ENCODE data around the gene GNG14.

GNG14 gene

GRCh38 chr19:12649941-12650340, 37.9 kb upstream of the GNG14 start:
- H3K27ac ChIP-seq (ENCODE audit: low read length), result no peak overlapping the region
- no peaks in the 10 kb centered on the region for H3K9me3 ChIP-seq (ENCODE audit: insufficient read depth, low read length, severe bottlenecking)
- no peaks in the 10 kb centered on the region for H3K79me2 ChIP-seq (ENCODE audit: insufficient read depth, low read length)
- no peaks in the 10 kb centered on the region for H3K27me3 ChIP-seq (ENCODE audit: insufficient read depth, low read length, poor library complexity)
- no peak overlapping the region for H3K4me2 ChIP-seq (ENCODE audit: insufficient read depth, low read length)
- H2AFZ ChIP-seq (ENCODE audit: low read depth, low read length), result no peak overlapping the region
- H3K4me3 ChIP-seq (ENCODE audit: low read depth in 1 of 2, low read length in 2 of 2), result no peak overlapping the region
- TF ChIP-seq EZH2 (IDR thresholded peaks at IDR 0.05; ENCODE audit: borderline replicate concordance, low read depth, low read length, severe bottlenecking) (no peak), CTCF (IDR thresholded peaks at IDR 0.05; ENCODE audit: borderline replicate concordance, extremely low read depth, low read length, poor library complexity, severe bottlenecking) (no peak)
- H3K36me3 ChIP-seq (ENCODE audit: insufficient read depth, low read length), result peaks cover 4% of the 10 kb centered on the region; the same call in 1 of the 2 replicates
- H3K9ac ChIP-seq (ENCODE audit: low read depth, low read length), result no peak overlapping the region
- no peaks in the 10 kb centered on the region for H3K4me1 ChIP-seq (ENCODE audit: insufficient read depth, low read length)
- no peak for DNase-seq
- H4K20me1 ChIP-seq (ENCODE audit: insufficient read depth, low read length), result no peaks in the 10 kb centered on the region
- ATAC-seq (ENCODE audit: insufficient read depth, low read depth), result no peak

- Histone ChIP-seq H3K27me3 (ENCODE audit: insufficient read depth, low read length, poor library complexity) (no peaks in the 10 kb centered on the region), H2AFZ (ENCODE audit: low read depth, low read length) (no peak overlapping the region), H3K4me2 (ENCODE audit: insufficient read depth, low read length) (no peak overlapping the region), H3K36me3 (ENCODE audit: insufficient read depth, low read length) (peaks cover 25% of the 10 kb centered on the region), H3K79me2 (ENCODE audit: insufficient read depth, low read length) (no peaks in the 10 kb centered on the region), H3K9ac (ENCODE audit: low read depth, low read length) (no peak overlapping the region), H3K4me1 (ENCODE audit: insufficient read depth, low read length) (no peaks in the 10 kb centered on the region), H3K4me3 (ENCODE audit: low read depth in 1 of 2, low read length in 2 of 2) (no peak overlapping the region), H4K20me1 (ENCODE audit: insufficient read depth, low read length) (no peaks in the 10 kb centered on the region; the same call in 1 of the 2 replicates), H3K9me3 (ENCODE audit: insufficient read depth, low read length, severe bottlenecking) (no peaks in the 10 kb centered on the region), H3K27ac (ENCODE audit: low read length) (no peak overlapping the region)
- no peak for TF ChIP-seq EZH2 (IDR thresholded peaks at IDR 0.05; ENCODE audit: borderline replicate concordance, low read depth, low read length, severe bottlenecking)
- TF ChIP-seq CTCF (IDR thresholded peaks at IDR 0.05; ENCODE audit: borderline replicate concordance, extremely low read depth, low read length, poor library complexity, severe bottlenecking), result no peak
- DNase-seq, result no peak
- no peak for ATAC-seq (ENCODE audit: insufficient read depth, low read depth)
Measured at GRCh38 chr19:12652219-12652618, 35.6 kb upstream of the GNG14 start.

GRCh38 chr19:12655546-12655945, 32.3 kb upstream of the GNG14 start:
- Histone ChIP-seq H2AFZ (ENCODE audit: low read depth, low read length) (no peak overlapping the region), H3K36me3 (ENCODE audit: insufficient read depth, low read length) (peaks cover 37% of the 10 kb centered on the region), H3K9me3 (ENCODE audit: insufficient read depth, low read length, severe bottlenecking) (no peaks in the 10 kb centered on the region), H3K4me2 (ENCODE audit: insufficient read depth, low read length) (no peak overlapping the region), H3K27ac (ENCODE audit: low read length) (no peak overlapping the region), H3K79me2 (ENCODE audit: insufficient read depth, low read length) (no peaks in the 10 kb centered on the region), H3K4me1 (ENCODE audit: insufficient read depth, low read length) (no peaks in the 10 kb centered on the region), H3K9ac (ENCODE audit: low read depth, low read length) (no peak overlapping the region), H4K20me1 (ENCODE audit: insufficient read depth, low read length) (no peaks in the 10 kb centered on the region; the same call in 1 of the 2 replicates), H3K4me3 (ENCODE audit: low read depth in 1 of 2, low read length in 2 of 2) (no peak overlapping the region), H3K27me3 (ENCODE audit: insufficient read depth, low read length, poor library complexity) (no peaks in the 10 kb centered on the region)
- ATAC-seq (ENCODE audit: insufficient read depth, low read depth) (no peak), DNase-seq (no peak)
- TF ChIP-seq EZH2 (IDR thresholded peaks at IDR 0.05; ENCODE audit: borderline replicate concordance, low read depth, low read length, severe bottlenecking), result no peak
- TF ChIP-seq CTCF (IDR thresholded peaks at IDR 0.05; ENCODE audit: borderline replicate concordance, extremely low read depth, low read length, poor library complexity, severe bottlenecking), result no peak
